Activated T-cell treated with anti-CD3 and anti-CD28 coated beads, Interleukin-2, amount 50 U/mL, for 48 hours (primary cell): ENCODE measurements around the gene TRIP4.
A peak's percentile ranks its signal among the peaks of the same experiment; 100 is the strongest.

Source experiments
- DNase-seq, 2 experiments: peaks; one replicate each; pipeline ENCODE4 v3.0.0-alpha.2; 2020

Gene TRIP4

GRCh38 chr15:64447536-64448315, 60.1 kb downstream of the TRIP4 start:
- no peak for DNase-seq

GRCh38 chr15:64452988-64453688, 65.5 kb downstream of the TRIP4 start:
- no peak for DNase-seq

- DNase-seq = no peak
Observed at GRCh38 chr15:64453689-64454037, 66.0 kb downstream of the TRIP4 start.

- no peak for DNase-seq
Observed at GRCh38 chr15:64454282-64454681, 66.6 kb downstream of the TRIP4 start.

- no peak for DNase-seq
Observed at GRCh38 chr15:64455961-64456371, 68.3 kb downstream of the TRIP4 start.

- DNase-seq = peak in 1 of 2 experiments; percentile 11
Observed at GRCh38 chr15:64456634-64457108, 69.0 kb downstream of the TRIP4 start.

- no peak for DNase-seq
Observed at GRCh38 chr15:64459066-64459781, 71.6 kb downstream of the TRIP4 start.

- peak; percentile 98 to 100 for DNase-seq
Observed at GRCh38 chr15:64460206-64460723, 72.6 kb downstream of the TRIP4 start, which contains the start of gene ZNF609. ZNF609 (plus strand) TSS chr15:64460578; CDS start chr15:64499420, 38,842 bp downstream.

- DNase-seq = peak; percentile 64 to 70
Observed at GRCh38 chr15:64460724-64461720, 73.4 kb downstream of the TRIP4 start.

GRCh38 chr15:64461721-64462162, 74.1 kb downstream of the TRIP4 start:
- peak; percentile 52 to 59 for DNase-seq

GRCh38 chr15:64462492-64462891, 74.9 kb downstream of the TRIP4 start:
- no peak for DNase-seq

GRCh38 chr15:64464276-64465005, 76.8 kb downstream of the TRIP4 start:
- peak in 1 of 2 experiments; percentile 34 for DNase-seq

GRCh38 chr15:64466408-64467141, 78.9 kb downstream of the TRIP4 start:
- no peak for DNase-seq

- DNase-seq = no peak
Observed at GRCh38 chr15:64472161-64472560, 84.5 kb downstream of the TRIP4 start.

- DNase-seq = no peak
Observed at GRCh38 chr15:64474846-64475245, 87.2 kb downstream of the TRIP4 start.

GRCh38 chr15:64476550-64476949, 88.9 kb downstream of the TRIP4 start:
- no peak for DNase-seq

GRCh38 chr15:64478863-64479262, 91.2 kb downstream of the TRIP4 start:
- DNase-seq = no peak

GRCh38 chr15:64480891-64481290, 93.3 kb downstream of the TRIP4 start:
- DNase-seq = no peak

GRCh38 chr15:64483749-64484148, 96.1 kb downstream of the TRIP4 start:
- DNase-seq = no peak

- DNase-seq = no peak
Observed at GRCh38 chr15:64485796-64486195, 98.2 kb downstream of the TRIP4 start.
